22Rv1 (cell line): ENCODE measurements around the gene ZNF225.

Experiments
- ZFX ChIP-seq: fragments of 450-650 bp; IDR thresholded peaks from 2 replicates; pipeline ENCODE4 v1.6.1; 2017; ENCODE audit warnings: antibody characterized with exemption, borderline replicate concordance
- TF ChIP-seq, protein P1 (sequence below): fragments of 450-650 bp; IDR thresholded peaks from 2 replicates; pipeline ENCODE4 v1.5.1; 2017; ENCODE audit warnings: mild to moderate bottlenecking

DNA sequence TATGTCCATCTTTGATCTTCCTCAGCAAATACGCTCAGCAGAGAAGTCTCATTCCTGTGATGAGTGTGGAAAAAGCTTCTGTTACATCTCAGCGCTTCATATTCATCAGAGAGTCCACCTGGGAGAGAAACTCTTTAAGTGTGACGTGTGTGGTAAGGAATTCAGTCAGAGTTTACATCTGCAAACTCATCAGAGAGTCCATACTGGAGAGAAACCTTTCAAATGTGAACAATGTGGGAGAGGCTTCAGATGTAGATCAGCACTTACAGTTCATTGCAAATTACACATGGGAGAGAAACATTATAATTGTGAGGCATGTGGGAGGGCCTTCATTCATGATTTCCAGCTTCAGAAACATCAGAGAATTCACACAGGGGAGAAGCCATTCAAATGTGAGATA, 46.9 kb upstream of the ZNF225 start:
- TF ChIP-seq, protein P1, sequence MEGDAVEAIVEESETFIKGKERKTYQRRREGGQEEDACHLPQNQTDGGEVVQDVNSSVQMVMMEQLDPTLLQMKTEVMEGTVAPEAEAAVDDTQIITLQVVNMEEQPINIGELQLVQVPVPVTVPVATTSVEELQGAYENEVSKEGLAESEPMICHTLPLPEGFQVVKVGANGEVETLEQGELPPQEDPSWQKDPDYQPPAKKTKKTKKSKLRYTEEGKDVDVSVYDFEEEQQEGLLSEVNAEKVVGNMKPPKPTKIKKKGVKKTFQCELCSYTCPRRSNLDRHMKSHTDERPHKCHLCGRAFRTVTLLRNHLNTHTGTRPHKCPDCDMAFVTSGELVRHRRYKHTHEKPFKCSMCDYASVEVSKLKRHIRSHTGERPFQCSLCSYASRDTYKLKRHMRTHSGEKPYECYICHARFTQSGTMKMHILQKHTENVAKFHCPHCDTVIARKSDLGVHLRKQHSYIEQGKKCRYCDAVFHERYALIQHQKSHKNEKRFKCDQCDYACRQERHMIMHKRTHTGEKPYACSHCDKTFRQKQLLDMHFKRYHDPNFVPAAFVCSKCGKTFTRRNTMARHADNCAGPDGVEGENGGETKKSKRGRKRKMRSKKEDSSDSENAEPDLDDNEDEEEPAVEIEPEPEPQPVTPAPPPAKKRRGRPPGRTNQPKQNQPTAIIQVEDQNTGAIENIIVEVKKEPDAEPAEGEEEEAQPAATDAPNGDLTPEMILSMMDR = no peak
- no peak for TF ChIP-seq ZFX
